ENCODE results near the gene SDSL.

DNA sequence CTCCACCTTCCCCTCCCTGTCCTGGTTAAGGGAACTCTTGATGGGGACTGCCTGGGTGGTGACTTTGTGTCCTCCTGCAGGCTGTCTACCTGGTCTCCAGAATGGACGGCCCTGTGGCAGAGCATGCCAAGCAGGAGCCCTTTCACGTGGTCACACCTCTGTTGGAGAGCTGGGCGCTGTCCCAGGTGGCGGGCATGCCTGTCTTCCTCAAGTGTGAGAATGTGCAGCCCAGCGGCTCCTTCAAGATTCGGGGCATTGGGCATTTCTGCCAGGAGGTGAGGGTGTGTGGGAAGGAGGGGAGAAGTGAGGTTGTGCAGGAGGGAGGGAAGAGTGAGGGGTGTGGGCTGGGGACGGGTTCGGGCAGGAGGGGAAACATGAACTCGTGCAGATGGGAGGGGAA, 5.7 kb downstream of the SDSL start:
- TF ChIP-seq, protein P1, sequence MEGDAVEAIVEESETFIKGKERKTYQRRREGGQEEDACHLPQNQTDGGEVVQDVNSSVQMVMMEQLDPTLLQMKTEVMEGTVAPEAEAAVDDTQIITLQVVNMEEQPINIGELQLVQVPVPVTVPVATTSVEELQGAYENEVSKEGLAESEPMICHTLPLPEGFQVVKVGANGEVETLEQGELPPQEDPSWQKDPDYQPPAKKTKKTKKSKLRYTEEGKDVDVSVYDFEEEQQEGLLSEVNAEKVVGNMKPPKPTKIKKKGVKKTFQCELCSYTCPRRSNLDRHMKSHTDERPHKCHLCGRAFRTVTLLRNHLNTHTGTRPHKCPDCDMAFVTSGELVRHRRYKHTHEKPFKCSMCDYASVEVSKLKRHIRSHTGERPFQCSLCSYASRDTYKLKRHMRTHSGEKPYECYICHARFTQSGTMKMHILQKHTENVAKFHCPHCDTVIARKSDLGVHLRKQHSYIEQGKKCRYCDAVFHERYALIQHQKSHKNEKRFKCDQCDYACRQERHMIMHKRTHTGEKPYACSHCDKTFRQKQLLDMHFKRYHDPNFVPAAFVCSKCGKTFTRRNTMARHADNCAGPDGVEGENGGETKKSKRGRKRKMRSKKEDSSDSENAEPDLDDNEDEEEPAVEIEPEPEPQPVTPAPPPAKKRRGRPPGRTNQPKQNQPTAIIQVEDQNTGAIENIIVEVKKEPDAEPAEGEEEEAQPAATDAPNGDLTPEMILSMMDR (optimal IDR thresholded peaks at IDR 0.05 in 1 of 3, IDR thresholded peaks at IDR 0.05 in 1 of 3, conservative IDR thresholded peaks at IDR 0.05 in 1 of 3; ENCODE audit: extremely low read depth in 1 of 3, insufficient read depth in 2 of 3, low read length in 3 of 3): no peak
- TF ChIP-seq EZH2 (IDR thresholded peaks at IDR 0.05; ENCODE audit: low read length): no peak
